Breast epithelium (tissue), 4 donors: ENCODE measurements around the gene OR6K3. TPM values are rescaled to one million over a fixed set of nuclear protein-coding genes. Genes with fewer than 3 reads are reported as not detected.

Experiments used
- DNase-seq, 2 donors: peaks; one replicate each; pipeline ENCODE4 v3.0.0-alpha.2; 2019; ENCODE audit warnings: low spot score in 2 of 2
- H3K27ac ChIP-seq, 2 donors: fragments of 200-600 bp; sonication (generic) in 1 of 2; one replicate each; pipeline ENCODE4 v1.5.1; 2016 to 2019; ENCODE audit warnings: mild to moderate bottlenecking in 1 of 2
- H3K27me3 ChIP-seq, 2 donors: fragments of 200-600 bp; sonication (generic) in 1 of 2; one replicate each; pipeline versions ENCODE4 v1.5.1 to v1.6.0; 2017 to 2019; ENCODE audit warnings: control low read depth in 1 of 2, mild to moderate bottlenecking in 1 of 2
- H3K36me3 ChIP-seq: fragments of 200-600 bp; one replicate; pipeline ENCODE4 v1.5.1; 2019
- H3K4me1 ChIP-seq, 2 donors: fragments of 200-600 bp; sonication (generic); one replicate each; pipeline ENCODE4 v1.5.1; 2016 to 2019; ENCODE audit warnings: control low read depth in 1 of 2
- H3K4me3 ChIP-seq, 3 donors: fragments of 200-600 bp; sonication (generic); 1 replicate in 2 of 3; 2 replicates in 1 of 3; pipeline ENCODE4 v1.5.1; 2016 to 2019; ENCODE audit warnings: mild to moderate bottlenecking in 3 of 3, moderate library complexity in 2 of 3
- H3K9me3 ChIP-seq, 2 donors: fragments of 200-600 bp; sonication (generic) in 1 of 2; one replicate each; pipeline ENCODE4 v1.5.1; 2016 to 2019; ENCODE audit warnings: control low read depth in 1 of 2
- POLR2A ChIP-seq: fragments of 450-650 bp; IDR thresholded peaks from one replicate; pipeline ENCODE4 v1.6.1; 2016; ENCODE audit warnings: antibody characterized with exemption, mild to moderate bottlenecking, moderate library complexity
- POLR2AphosphoS5 ChIP-seq, 3 donors: sonication (generic); formaldehyde crosslinking; IDR thresholded peaks; one replicate each; pipeline ENCODE4 v1.6.1; 2017; ENCODE audit warnings: antibody characterized with exemption in 3 of 3
- intact Hi-C: fragments of 100-400 bp; cut with DNase I; formaldehyde crosslinking; loops from one replicate; pipeline ENCODE4 v1.15.1; 2023; ENCODE audit warnings: low total_unique reads
- total RNA-seq, 3 donors: library from RNA; depleted of rRNA; stranded (reverse); fragments of >200 nt; gene quantifications; one replicate each; pipeline ENCODE4 v1.1.0, GENCODE V29; 2016
- TF ChIP-seq, protein P1 (sequence below), 3 donors: fragments of 450-650 bp; IDR thresholded peaks; one replicate each; pipeline ENCODE4 v1.5.1; 2016 to 2017; ENCODE audit warnings: antibody characterized with exemption in 3 of 3, mild to moderate bottlenecking in 3 of 3, moderate library complexity in 3 of 3

OR6K3 gene
- total RNA-seq, 3 donors from 2014 or later = not detected

DNA sequence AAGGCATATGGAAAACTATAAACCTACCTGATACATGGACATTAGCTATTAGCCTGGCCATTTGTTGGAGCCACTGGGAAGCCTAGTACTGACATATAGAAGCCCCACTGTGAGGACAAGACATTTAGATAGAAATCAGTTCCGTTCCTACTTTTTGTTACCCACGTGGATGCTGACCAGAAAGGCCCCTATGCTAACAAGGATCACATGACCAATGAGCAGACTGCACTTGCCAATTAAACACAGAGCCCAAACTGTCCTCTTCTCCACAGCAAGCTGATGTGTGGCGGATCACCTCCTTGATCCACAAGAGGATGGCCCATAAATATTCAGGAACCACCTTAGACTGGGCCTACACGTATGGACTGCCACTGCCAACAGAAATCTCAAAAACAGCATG, 11.2 kb upstream of the OR6K3 start:
- no peak for TF ChIP-seq POLR2A
- TF ChIP-seq, protein P1, sequence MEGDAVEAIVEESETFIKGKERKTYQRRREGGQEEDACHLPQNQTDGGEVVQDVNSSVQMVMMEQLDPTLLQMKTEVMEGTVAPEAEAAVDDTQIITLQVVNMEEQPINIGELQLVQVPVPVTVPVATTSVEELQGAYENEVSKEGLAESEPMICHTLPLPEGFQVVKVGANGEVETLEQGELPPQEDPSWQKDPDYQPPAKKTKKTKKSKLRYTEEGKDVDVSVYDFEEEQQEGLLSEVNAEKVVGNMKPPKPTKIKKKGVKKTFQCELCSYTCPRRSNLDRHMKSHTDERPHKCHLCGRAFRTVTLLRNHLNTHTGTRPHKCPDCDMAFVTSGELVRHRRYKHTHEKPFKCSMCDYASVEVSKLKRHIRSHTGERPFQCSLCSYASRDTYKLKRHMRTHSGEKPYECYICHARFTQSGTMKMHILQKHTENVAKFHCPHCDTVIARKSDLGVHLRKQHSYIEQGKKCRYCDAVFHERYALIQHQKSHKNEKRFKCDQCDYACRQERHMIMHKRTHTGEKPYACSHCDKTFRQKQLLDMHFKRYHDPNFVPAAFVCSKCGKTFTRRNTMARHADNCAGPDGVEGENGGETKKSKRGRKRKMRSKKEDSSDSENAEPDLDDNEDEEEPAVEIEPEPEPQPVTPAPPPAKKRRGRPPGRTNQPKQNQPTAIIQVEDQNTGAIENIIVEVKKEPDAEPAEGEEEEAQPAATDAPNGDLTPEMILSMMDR (IDR thresholded peaks at IDR 0.05) = no peak
- no peak for TF ChIP-seq POLR2AphosphoS5 (IDR thresholded peaks at IDR 0.05)
- no peaks in the 10 kb centered on the region for H3K27me3 ChIP-seq
- no peak for DNase-seq
- H3K27ac ChIP-seq = no peak overlapping the region
- H3K4me1 ChIP-seq = no peaks in the 10 kb centered on the region
- no peak overlapping the region for H3K4me3 ChIP-seq
- H3K9me3 ChIP-seq = no peaks in the 10 kb centered on the region
- intact Hi-C loops = no loop called here
- H3K36me3 ChIP-seq = no peaks in the 10 kb centered on the region

- no peak for DNase-seq
- Histone ChIP-seq H3K9me3 (no peaks in the 10 kb centered on the region), H3K36me3 (no peaks in the 10 kb centered on the region), H3K4me3 (no peak overlapping the region), H3K27me3 (no peaks in the 10 kb centered on the region), H3K27ac (no peak overlapping the region), H3K4me1 (no peaks in the 10 kb centered on the region)
- intact Hi-C loops = no loop called here
- TF ChIP-seq POLR2AphosphoS5 (IDR thresholded peaks at IDR 0.05) = no peak
- TF ChIP-seq POLR2A = no peak
- TF ChIP-seq, protein P1 (IDR thresholded peaks at IDR 0.05) = no peak
These were observed 9.9 kb upstream of the OR6K3 start for GRCh38 chr1:158730453-158730852.

DNA sequence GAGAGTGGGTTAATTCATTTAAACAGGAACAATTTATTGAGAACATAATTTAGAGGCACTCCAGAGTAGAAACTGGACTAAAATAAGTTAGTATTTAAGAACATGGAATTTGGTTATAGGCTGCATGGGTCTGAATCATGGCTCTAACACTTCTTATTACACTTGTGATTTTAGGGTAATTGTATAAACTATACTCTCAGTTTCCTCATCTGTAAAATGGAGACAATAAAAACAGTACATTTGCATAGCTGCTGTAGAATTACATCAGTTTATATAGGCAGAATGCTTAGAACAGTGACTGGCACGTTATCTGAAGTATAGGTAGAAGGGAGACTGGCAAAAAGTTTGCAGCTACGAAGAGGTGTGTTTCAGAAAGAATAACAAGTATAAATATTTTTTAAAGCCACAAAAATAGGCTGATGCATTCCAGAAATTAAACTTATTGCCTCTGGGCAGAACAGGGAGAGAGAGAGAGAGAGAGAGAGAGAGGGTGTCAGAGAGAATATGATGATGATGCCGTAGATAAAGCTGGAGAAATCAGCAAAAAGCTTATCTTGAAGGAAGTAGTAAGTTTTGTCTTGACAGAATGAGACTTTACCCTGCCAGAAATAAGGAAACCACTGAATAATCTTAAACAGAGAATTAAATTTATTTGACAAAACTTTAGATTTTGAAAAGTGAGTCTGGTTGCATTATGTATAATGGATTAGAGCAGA, 8.1 kb upstream of the OR6K3 start:
- intact Hi-C loops = no loop called here
- H3K27ac ChIP-seq = no peak overlapping the region
- no peaks in the 10 kb centered on the region for H3K27me3 ChIP-seq
- DNase-seq = no peak
- TF ChIP-seq, protein P1 (IDR thresholded peaks at IDR 0.05) = no peak
- no peak for TF ChIP-seq POLR2AphosphoS5 (IDR thresholded peaks at IDR 0.05)
- TF ChIP-seq POLR2A = no peak
- H3K9me3 ChIP-seq = no peaks in the 10 kb centered on the region
- H3K4me1 ChIP-seq = no peaks in the 10 kb centered on the region
- H3K4me3 ChIP-seq = no peak overlapping the region
- H3K36me3 ChIP-seq = no peaks in the 10 kb centered on the region

- Histone ChIP-seq H3K4me3 (no peak overlapping the region), H3K9me3 (no peaks in the 10 kb centered on the region), H3K27me3 (no peaks in the 10 kb centered on the region), H3K36me3 (no peaks in the 10 kb centered on the region), H3K4me1 (no peaks in the 10 kb centered on the region), H3K27ac (no peak overlapping the region)
- TF ChIP-seq POLR2A (no peak), POLR2AphosphoS5 (IDR thresholded peaks at IDR 0.05) (no peak)
- TF ChIP-seq, protein P1 (IDR thresholded peaks at IDR 0.05) = no peak
- intact Hi-C loops = no loop called here
- no peak for DNase-seq
These were observed 3.9 kb upstream of the OR6K3 start for GRCh38 chr1:158724442-158724841.

DNA sequence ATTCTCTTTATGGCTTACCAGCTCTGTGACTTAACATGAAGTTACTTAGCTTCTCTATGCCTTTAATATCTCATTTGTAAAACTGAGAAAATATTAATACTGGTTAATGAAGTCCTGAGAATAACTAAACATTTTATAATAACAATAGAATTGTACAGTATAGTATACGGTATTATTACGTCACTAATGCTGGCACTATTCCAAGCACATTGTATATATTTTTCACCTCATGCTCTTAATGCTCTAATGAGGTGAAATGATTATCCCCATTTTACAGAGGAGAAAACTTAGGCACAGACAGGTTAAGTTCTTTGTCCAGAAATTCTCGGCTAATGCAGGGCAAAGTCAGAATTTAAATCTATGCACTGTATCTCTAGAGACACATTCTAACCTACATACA, 856 bp downstream of the OR6K3 start:
- H3K27me3 ChIP-seq = no peaks in the 10 kb centered on the region
- intact Hi-C loops = no loop called here

More for the DNA sequence above, 856 bp downstream of the OR6K3 start:
- Histone ChIP-seq H3K4me1 (no peaks in the 10 kb centered on the region), H3K27ac (no peak overlapping the region), H3K4me3 (no peak overlapping the region), H3K9me3 (no peaks in the 10 kb centered on the region), H3K36me3 (no peaks in the 10 kb centered on the region)
- no peak for DNase-seq
- TF ChIP-seq POLR2AphosphoS5 (IDR thresholded peaks at IDR 0.05) (no peak), POLR2A (no peak)
- TF ChIP-seq, protein P1 (IDR thresholded peaks at IDR 0.05) = no peak
